Measurements from ENCODE around the gene LARGE2.

The LARGE2 gene

DNA sequence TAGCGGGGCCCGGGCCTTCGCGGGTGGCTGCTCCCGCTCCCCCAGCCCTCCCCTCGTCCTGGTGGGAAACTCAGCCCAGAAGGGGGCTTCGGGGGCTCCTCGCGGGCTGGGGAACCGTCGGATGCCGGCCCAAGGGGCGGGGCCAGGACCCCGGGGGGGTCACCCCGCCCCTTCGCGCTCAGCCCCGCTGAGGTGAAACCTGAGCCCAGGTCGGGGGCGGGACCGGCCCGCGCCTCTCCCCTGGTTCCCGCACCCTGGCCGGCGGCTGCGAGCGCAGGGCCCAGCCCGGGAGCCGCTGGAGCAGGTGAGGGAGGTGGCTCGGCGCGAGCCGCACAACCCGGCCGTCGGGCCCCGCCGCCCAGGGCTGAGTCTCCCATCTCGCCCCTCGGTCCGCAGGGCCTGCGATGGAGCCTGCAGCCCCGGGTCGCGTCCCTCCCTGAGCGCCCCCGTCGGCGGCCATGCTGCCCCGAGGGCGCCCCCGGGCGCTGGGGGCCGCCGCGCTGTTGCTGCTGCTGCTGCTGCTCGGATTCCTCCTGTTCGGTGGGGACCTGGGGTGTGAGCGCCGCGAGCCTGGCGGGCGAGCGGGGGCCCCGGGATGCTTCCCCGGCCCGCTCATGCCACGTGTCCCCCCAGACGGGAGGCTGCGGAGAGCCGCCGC is at the start of gene LARGE2:
Gene LARGE2 (plus strand): TSS at position 232 of the 658 bp plus-strand sequence. CDS start 227 bp downstream, at position 459.
- no peak within 1 kb of the TSS for H3K4me3 ChIP-seq (replicated peaks; ENCODE audit: low read depth, low read length)
- TF ChIP-seq CTCF (IDR thresholded peaks at IDR 0.05; ENCODE audit: low read depth, low read length, missing control alignments): no peak
- no peak for DNase-seq (ENCODE audit: extremely low read depth, low read depth)

- TF ChIP-seq CTCF (IDR thresholded peaks at IDR 0.05; ENCODE audit: low read depth, low read length, missing control alignments): no peak
- H3K4me3 ChIP-seq (replicated peaks; ENCODE audit: low read depth, low read length): no peak overlapping the region
- DNase-seq (ENCODE audit: extremely low read depth, low read depth): no peak
Observed at GRCh38 chr11:45876401-45876800, 46.1 kb upstream of the LARGE2 start.

DNA sequence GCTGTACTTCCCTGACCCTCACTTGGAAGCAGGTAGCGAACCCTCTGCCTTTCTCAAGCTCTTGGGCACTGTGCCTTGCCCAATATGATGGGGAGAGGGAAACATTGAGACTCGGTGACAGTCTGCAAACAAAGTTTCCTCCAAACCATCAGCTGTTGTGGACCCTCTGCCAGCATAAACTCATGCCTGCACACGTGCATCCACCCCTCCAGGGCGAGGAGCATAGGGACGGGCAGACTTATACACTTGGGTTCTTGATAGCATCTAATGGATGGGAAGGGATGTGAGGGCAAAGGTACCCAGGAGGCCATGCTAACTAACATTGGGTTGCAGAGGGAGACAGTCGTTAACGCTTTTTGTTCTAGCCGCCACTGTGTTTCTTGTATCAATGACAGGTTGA is 45.2 kb upstream of the LARGE2 start:
- DNase-seq (ENCODE audit: extremely low read depth, low read depth): no peak
- TF ChIP-seq CTCF (IDR thresholded peaks at IDR 0.05; ENCODE audit: low read depth, low read length, missing control alignments): no peak
- H3K4me3 ChIP-seq (replicated peaks; ENCODE audit: low read depth, low read length): no peak overlapping the region

DNA sequence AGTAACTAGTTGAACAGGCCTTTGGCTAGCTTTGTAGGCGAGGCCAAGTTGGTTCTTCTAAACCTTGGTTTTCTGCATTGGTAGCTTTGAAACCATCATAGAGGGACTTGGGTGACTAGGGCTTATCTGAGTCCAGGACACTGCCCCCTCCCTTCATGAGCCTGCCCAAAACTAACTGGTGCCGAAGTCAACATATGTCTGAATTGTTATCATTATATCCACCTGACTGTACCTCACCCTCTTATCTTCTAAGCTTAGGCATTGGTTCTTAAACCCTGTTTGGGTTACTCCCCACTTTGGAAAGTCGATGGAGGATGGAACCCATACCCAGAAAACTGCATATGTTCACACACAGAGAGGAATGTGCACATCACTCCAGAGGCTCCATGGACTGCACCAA is 44.6 kb upstream of the LARGE2 start:
- no peak for DNase-seq (ENCODE audit: extremely low read depth, low read depth)
- no peak overlapping the region for H3K4me3 ChIP-seq (replicated peaks; ENCODE audit: low read depth, low read length)
- no peak for TF ChIP-seq CTCF (IDR thresholded peaks at IDR 0.05; ENCODE audit: low read depth, low read length, missing control alignments)

GRCh38 chr11:45879803-45880686 is 42.4 kb upstream of the LARGE2 start:
- no peak overlapping the region for H3K4me3 ChIP-seq (replicated peaks; ENCODE audit: low read depth, low read length)
- TF ChIP-seq CTCF (IDR thresholded peaks at IDR 0.05; ENCODE audit: low read depth, low read length, missing control alignments): no peak
- DNase-seq (ENCODE audit: extremely low read depth, low read depth): no peak

- DNase-seq (ENCODE audit: extremely low read depth, low read depth): no peak
- no peak for TF ChIP-seq CTCF (IDR thresholded peaks at IDR 0.05; ENCODE audit: low read depth, low read length, missing control alignments)
- no peak overlapping the region for H3K4me3 ChIP-seq (replicated peaks; ENCODE audit: low read depth, low read length)
Observed at GRCh38 chr11:45880772-45881570, 41.5 kb upstream of the LARGE2 start.

Measured in HFF-Myc (cell line).